ENCODE measurements around the gene PWWP2B.
"Not testable (repeated sequence)": the region's sequence is repeated elsewhere in the genome, so short reads cannot be mapped to it uniquely, and the experiment has no call there.

Gene PWWP2B

GRCh38 chr10:132435320-132435719 lies 38.3 kb downstream of the PWWP2B start:
- DNase-seq, result not testable (repeated sequence)

- DNase-seq, result not testable (repeated sequence)
These were observed 39.1 kb downstream of the PWWP2B start for GRCh38 chr10:132436096-132436495.

- no peak for DNase-seq
These were observed 39.9 kb downstream of the PWWP2B start for GRCh38 chr10:132436861-132437410.

GRCh38 chr10:132437541-132437950 lies 40.5 kb downstream of the PWWP2B start:
- DNase-seq, result no peak

GRCh38 chr10:132438091-132439024 lies 41.4 kb downstream of the PWWP2B start:
- no peak for DNase-seq

- DNase-seq, result no peak
These were observed 42.0 kb downstream of the PWWP2B start for GRCh38 chr10:132439025-132439388.

GRCh38 chr10:132439424-132440163 lies 42.6 kb downstream of the PWWP2B start:
- DNase-seq, result no peak

GRCh38 chr10:132440791-132441565 lies 44.0 kb downstream of the PWWP2B start:
- no peak for DNase-seq

- DNase-seq, result no peak
These were observed 45.0 kb downstream of the PWWP2B start for GRCh38 chr10:132441818-132442524.

- no peak for DNase-seq
These were observed 45.6 kb downstream of the PWWP2B start for GRCh38 chr10:132442636-132443035.

GRCh38 chr10:132443605-132443982 lies 46.6 kb downstream of the PWWP2B start:
- DNase-seq, result no peak

- DNase-seq, result peak; percentile 76
These were observed 47.2 kb downstream of the PWWP2B start for GRCh38 chr10:132443983-132444876.

- DNase-seq, result no peak
These were observed 47.9 kb downstream of the PWWP2B start for GRCh38 chr10:132444877-132445351.

- DNase-seq, result no peak
These were observed 48.7 kb downstream of the PWWP2B start for GRCh38 chr10:132445516-132446194.

GRCh38 chr10:132446195-132446581 lies 49.2 kb downstream of the PWWP2B start:
- DNase-seq, result no peak

GRCh38 chr10:132446661-132447445 lies 49.9 kb downstream of the PWWP2B start:
- DNase-seq, result peak; percentile 60

GRCh38 chr10:132447446-132448247 lies 50.6 kb downstream of the PWWP2B start:
- DNase-seq, result no peak

GRCh38 chr10:132448248-132448731 lies 51.3 kb downstream of the PWWP2B start:
- no peak for DNase-seq

Measured in left hindlimb (tissue), 1 donor.